Mesenteric fat pad (tissue), 1 donor: ENCODE results near the gene NPPB. TPM values are rescaled to one million over a fixed set of nuclear protein-coding genes. Genes with fewer than 3 reads are reported as not detected.

Source experiments
- DNase-seq: peaks from one replicate; pipeline ENCODE4 v3.0.0-alpha.2; 2020; ENCODE audit warnings: low spot score
- total RNA-seq: library from RNA; stranded (reverse); fragmentation: NEBNext Ultra II Directional; extraction: Animal tissue kit (Norgen Biotek cat#: 25700); gene quantifications from one replicate; pipeline ENCODE4 v1.2.1, GENCODE V29; 2021
- donor health status: DM: yes; HTN: yes; CAD: no.

The NPPB gene
- total RNA-seq, 1 donor from 2014 or later, result not detected

DNA sequence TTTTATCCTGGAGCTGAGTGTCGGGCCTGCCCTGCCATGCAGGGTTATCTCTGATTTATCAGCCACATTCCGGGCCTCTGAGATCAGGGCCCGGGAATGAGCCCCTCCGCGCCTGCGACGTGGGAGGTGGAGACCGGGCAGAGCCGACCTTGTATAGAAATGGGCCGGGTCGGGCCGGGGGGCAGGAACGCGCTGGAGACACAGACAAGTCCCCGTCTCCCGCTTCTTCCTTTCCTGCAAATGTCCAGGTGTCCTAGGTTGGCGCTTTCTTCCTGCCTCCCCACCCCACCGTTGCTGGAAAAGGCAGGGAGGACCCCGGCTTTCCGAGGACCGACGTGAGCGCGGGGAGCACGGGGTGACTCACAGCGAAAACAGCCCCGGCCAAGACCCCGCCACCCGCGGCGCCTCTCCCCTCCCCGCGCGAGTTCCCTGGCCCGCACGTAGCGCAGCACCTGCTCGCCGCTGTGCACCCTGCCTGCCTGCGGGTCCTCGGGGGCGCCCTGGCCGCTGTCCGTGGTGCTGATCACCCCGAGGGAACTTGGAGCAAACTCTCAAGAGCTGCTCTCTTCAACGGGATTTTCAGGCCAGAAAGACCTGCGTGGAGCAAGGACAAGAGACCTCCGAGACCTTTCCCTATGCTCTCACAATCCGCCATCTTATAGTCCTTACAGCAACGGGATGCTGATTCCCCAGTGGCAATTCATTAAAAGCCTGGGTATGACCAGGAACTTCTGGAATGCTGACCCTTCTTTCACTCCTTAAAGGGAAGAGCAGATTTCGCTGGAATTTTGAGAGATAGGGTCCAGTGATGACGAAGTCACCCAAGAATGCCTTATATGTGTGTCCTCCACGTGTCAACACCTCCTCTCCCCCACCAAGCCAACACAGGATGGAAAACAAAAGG is 475 bp upstream of the NPPB start:
- DNase-seq, result no peak

DNA sequence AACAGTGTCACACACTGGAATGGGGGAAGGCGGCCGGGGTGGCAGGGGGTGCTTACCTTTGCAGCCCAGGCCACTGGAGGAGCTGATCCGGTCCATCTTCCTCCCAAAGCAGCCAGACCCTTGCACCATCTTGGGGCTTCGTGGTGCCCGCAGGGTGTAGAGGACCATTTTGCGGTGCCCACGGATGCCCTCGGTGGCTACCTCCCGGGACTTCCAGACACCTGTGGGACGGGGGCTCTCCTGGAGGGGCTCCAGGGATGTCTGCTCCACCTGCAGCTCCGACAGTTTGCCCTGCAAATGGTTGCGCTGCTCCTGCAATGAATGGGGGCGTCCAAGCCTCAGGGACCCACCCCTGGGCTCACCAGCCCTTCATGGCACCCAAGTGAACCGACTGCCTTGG is 587 bp downstream of the NPPB start:
- DNase-seq, result no peak

DNA sequence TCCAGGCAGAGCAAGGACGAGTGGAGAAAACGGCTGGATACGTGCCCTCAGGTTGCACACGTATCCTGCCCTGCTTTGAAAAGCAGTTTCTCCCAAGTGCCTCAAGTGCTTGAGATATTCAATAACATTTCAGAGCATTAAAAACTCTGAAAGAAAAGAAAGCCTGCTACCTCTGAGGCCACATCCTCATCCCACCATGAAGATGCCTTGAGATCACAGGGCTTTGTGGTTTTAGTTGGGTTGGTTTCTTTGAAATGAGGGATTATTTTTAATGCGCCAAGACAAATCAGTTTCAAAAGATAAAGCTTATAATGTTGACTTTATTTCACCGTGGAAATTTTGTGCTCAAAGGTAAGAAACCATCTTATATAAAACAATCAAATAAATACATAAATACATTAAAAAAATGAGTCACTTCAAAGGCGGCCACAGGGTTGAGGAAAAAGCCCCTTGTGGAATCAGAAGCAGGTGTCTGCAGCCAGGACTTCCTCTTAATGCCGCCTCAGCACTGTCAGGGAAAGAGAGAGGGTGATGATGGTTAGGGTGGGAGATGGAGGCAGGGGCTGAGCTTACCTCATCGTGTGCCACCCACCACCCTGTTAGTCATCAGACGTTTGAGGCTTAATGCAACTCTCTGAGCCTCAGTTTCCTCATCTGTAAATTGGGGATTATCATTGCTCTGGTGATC is 1.4 kb downstream of the NPPB start:
- DNase-seq, result no peak

DNA sequence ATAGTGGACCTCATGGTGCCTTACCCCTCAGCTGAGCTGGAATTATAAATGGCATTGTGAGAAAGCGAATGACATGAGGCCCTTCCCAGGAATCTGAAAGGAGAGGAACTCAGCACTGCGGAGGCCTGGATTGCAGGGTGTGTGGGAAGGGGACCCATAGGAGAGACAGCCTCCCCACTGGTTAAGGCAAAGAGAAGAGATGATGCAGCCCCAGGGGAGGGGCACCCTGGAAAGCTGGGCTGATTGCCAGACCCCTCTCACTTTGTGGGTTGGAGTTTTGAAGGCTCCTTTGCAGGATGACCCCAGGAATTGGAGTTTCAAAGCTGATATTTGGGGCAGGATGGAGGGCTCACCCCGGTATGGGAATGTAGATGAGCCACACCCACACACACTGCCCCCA is 2.0 kb downstream of the NPPB start:
- DNase-seq, result no peak

DNA sequence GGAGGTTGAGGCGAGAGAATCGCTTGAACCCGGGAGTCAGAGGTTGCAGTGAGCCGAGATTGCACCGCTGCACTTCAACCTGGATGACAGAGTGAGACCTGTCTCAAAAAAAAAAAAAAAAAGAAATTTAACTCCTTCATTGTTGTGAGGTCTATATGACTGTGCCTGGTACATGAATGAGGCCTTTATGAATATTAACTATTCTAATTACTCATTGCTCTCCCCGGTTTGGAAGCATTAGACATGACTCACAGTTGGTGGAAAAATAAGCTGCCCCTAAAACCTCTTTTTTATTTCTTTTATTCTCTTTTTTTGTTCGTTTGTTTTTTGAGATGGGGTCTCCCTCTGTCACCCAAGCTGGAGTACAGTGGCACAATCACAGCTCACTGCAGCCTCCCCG is 3.3 kb downstream of the NPPB start:
- DNase-seq, result no peak

DNA sequence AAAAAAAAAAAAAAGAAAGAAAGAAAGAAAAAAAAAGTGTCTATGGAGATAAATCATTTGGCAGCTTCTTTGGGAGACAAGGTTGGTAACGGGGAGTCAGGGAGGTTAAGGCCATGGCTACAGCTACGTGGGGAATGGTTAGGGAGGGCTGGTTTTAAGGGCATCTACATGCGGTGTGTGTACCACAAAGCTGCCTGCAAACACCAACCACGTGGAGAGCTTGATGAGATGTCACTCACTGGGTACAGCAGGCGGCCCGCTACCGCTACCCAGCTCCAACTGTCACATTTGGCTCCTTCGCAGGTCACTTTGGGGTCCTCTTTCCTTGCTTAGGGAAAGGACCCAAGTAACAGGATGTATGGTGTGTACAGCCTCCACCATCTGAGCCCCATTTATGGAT is 4.2 kb downstream of the NPPB start:
- DNase-seq, result no peak

DNA sequence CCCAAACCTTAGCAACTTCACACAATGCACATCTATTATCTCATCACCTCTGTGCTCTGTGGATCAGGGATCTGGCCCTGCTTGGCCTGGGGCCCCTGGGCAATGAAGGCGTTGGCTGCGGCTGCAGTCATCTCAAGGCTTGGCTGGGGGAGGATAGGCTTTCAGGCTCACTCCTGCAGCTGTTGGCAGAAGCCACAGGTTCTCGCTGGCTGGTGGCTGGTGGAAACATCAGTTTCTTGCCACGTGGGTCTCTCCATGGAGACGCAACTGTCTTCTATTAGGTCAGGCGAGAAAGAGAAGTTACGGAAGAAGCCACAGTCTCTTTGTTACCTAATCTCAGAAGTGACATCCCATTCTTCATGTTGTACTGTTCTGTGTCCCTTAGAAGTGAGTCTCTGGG is 7.6 kb downstream of the NPPB start:
- no peak for DNase-seq

DNA sequence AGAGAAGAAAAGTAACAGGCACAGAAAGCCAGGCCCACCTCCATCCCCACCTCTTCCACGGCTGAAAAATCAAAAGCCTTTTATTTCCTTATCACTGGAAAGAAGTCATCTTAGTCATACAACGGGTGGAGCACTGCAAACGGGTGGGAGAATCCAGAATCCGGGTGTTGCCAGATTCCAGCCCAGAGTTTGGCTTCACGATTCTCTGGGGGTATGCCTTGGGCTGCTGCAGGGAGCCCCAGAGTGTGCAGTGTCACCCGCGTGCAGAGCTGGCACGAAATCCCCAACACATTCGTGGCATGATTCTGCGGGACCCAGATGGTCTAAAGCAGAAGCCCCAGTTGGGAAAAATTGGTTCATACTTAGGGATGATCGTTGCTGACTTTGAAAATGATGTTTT is 8.6 kb downstream of the NPPB start:
- DNase-seq, result no peak

DNA sequence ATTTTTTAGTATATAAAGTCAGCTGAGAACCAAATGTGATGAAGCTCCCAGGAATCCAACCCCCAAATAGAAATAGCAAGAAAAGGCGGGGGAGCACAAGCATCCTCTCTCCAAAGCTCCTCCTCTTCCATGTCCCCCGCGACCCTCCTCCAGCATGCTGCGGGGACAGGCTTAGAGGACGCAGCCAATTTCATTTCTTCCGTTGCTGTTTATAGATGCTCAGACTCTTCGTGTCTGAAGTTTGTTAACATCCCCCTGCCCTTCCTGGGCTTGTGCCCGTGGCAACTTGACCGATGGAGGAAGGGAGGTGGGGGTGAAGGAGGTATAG is 10.4 kb downstream of the NPPB start:
- no peak for DNase-seq

DNA sequence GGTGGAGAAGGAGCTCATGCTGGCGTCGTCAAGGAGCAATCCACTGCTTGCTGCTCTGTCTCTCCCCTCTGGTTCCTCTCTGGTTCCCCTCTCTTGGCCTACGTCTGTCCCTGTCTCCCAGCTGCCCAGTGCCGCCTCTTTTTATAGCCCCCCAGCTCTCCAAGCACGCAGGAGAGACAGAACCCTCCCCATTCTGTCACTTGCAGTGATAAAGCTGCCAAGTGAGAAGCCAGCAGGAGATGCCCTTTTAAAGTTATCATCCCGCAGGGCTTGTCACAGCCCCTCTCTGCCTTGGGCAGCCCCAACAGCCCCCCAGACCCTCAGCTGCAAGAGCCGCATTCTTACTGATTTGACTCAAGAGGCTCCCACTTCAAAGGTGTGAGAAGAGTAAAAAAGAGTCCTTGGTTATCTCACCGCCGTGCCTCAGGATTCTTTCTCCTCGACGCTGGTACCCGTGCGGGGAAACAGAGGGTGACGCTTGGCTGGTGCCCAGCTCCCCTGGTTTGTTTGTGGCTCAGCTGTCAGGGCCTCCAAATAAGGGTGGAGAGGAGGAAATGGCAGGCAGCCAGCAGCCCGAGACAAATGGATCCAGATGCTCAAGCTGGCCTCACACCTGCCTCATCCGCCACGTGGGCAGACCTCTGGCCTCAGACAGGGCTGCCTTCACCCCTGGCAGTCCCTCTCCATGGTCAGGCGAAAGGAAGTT is 10.9 kb downstream of the NPPB start, which contains the start of gene NPPA:
Gene NPPA (minus strand): TSS at position 117 of the 706 bp plus-strand sequence. CDS start 99 bp downstream, at position 18.
- no peak for DNase-seq

DNA sequence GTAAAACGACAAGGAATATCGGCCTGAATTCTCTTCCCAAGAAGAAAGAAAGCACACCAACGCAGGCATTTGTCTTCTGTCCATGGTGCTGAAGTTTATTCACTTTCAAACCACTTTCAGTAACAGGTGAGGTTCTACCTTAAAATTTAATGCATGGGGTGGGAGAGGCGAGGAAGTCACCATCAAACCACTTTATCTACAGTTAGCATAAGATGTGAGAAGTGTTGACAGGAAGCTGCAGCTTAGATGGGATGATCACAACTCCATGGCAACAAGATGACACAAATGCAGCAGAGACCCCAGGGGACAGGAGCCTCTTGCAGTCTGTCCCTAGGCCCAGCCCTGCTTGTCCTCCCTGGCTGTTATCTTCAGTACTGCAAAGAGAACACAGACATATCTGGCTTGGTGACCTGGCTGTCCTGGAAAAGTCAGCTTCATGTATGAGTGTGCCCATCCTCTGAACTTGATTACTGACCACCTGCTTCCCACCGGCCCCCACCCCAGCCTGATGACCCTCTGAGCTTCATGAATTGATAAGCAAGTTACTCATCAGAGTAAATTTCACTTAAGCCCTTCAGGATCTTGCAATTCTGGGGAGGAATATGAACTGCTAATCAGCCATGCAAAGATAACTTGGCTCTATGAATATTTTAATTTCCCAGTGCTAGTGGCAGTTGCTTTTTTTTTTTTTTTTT is 13.0 kb downstream of the NPPB start:
- DNase-seq, result no peak

DNA sequence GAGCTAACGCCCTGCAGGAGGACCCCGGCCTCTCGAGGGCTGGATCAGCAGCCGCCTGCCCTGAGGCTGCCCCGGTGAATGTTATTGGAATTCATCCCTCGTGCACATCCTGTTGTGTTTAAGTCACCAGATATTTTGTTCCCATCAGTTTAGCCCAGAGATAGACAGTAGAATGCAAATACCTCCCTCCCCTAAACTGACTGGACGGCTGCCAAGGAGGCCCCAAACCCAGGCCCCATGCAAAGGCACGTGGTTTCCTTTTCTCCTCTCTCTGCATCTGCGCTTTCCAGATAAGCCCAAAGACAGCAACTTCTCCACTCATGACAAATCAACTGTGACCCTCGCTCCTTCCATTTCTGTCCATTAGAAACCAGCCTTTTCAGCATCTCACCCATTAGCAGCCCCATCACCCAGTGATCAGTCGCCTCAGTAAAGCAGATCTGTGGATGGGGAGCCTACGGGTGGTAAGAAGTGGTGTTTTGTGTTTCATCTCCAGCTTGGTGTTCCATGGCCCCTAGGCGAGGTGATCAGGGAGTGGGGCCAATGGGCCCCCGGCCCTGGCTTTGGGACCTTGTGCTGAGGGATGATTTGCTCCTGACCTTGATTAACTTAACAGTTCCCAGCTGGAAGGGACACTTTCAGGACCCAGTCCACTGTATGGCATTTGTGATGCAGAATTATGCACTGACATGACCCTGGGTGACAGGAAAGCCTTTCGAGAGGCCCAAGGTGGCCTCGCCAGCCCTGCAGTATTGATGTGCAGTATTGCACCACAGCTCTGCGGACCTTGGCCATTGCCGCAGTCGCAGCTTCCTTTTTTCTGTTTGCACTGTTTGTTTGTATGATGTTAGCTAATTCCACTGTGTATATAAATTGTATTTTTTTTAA is 16.3 kb downstream of the NPPB start:
- no peak for DNase-seq

DNA sequence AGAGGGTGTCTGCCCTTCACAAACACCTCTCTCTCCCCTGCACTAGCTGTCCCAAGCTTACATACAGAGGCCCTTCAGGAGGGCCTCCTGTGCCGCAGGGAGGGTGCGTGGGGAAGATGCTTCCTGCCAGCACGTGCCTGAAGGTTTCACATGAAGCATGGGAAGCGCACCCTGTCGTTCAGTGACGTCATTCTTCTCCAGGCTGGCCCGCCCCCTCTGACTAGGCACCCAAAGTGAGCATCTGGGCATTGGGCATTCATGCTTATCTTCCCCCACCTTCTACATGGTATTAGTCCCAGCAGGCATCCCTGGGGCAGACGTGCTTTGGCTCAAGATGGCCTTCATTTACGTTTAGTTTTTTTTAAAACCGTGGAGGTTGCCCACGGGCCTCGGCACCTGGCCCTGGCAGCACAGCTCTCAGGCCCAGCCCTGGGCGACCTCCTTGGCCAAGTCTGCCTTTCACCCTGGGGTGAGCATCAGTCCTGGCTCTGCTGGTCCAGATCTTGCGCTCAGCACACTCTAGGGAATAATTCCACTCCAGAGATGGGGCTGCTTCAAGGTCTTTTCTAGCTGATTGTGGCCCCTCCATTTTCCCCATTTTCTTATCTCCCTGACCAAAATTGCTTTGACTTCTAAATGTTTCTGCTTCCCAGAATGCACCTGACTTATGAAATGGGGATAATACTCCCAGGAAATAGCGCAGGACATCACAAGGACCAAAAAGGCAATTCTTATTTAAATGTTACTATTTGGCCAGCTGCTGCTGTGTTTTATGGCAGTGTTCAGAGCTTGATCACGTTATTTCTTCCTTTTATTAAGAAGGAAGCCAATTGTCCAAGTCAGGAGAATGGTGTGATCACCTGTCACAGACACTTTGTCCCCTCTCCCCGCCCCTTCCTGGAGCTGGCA is 17.2 kb downstream of the NPPB start:
- no peak for DNase-seq

DNA sequence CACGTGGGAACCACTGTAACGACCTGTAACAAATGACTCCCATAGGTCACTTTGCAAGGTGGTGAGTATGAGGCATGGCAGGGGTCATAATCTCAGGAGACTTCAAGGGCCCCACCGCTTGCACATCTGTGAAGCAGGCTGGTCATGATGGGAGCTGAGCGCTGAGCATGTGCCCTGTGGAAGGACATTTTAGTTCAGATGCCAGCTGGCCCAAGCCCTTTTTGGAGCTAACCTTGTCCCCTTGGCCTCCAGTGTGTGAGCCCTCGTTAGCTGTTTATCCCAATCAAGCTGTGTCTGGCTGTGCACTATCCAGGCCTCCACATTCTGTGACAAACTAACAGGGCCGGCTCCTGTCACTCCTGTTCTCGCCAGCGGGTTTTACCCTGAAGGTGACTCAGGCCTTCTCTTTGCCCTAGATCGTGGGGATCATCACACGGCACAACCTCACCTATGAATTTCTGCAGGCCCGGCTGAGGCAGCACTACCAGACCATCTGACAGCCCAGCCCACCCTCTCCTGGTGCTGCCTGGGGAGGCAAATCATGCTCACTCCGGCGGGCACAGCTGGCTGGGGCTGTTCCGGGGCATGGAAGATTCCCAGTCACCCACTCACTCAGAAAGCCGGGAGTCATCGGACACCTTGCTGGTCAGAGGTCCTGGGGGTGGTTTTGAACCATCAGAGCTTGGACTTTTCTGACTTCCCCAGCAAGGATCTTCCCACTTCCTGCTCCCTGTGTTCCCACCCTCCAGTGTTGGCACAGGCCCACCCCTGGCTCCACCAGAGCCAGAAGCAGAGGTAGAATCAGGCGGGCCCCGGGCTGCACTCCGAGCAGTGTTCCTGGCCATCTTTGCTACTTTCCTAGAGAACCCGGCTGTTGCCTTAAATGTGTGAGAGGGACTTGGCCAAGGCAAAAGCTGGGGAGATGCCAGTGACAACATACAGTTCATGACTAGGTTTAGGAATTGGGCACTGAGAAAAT is 18.7 kb downstream of the NPPB start:
- no peak for DNase-seq

DNA sequence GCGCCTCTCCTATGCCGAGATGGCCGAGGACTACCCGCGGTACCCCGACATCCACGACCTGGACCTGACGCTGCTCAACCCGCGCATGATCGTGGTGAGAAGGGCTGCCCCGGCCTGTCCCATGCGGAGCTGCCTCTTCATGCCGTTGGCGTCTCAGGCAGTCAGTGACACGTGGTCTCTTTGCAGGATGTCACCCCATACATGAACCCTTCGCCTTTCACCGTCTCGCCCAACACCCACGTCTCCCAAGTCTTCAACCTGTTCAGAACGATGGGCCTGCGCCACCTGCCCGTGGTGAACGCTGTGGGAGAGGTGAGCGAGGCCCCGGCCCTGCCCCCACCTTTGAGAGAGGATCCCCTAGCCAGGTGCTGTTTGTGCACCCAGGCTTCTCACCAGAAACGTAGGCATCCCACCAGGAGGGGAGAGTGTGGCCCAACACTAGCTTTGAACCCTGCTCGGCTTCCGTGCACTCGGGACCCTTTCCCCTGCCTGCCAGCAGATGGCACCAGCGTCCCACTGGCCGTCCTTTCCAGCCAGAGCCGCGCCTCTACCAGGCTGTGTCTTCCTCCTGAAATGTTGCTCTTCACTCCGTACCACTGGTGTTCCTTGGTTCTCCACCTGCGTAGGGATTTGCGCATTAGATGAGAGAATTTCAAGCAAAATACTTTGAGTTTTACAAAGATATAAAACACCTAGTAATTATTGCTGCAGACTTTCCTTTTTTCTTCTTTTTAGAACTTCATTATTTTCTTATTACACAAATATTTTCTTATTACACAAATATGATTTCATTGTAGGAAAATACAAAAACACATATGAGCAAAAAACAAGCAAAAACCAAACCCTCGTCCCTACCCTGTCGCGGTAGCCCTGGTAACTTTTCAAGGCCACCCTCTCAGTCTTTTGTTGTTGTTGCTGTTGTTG is 20.1 kb downstream of the NPPB start:
- DNase-seq, result peak; percentile 93

DNA sequence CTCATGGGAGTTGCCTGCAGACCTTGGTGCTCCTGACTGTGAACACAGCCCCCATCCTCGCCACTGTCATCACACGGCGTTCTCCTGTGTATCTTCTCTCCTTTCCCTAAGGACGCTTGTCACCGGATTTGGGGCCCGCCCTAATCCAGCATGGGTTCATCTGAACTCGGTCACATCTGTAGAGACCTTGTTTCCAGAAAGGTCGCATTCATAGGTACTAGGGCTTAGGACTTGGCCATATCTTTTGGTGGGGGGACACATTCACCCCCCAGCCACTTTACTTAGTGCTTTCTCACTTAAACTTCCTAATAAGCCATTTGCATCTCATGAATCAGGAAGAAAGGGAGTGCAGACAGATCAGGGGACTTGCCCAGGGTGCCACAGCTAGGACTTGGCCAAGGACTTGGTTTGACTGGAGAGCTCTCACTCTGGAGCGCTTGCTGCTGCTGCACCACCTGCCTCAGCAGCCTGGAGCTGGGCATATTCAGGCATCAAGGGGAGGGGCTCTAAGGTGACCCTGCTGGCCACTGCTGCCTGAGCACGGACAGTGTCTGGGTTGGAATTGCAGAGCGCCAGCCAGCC is 20.9 kb downstream of the NPPB start:
- DNase-seq, result no peak
